Measurements from ENCODE around the gene GLI3. TPM values are rescaled to one million over a fixed set of nuclear protein-coding genes. Genes with fewer than 3 reads are reported as not detected.

GLI3 gene
- total and polyA plus RNA-seq, 10 of the 15 experiments (the other 5 are each of a cell fraction or from before 2014, with no cell fraction given): 0.01 TPM; not detected in 8

DNA sequence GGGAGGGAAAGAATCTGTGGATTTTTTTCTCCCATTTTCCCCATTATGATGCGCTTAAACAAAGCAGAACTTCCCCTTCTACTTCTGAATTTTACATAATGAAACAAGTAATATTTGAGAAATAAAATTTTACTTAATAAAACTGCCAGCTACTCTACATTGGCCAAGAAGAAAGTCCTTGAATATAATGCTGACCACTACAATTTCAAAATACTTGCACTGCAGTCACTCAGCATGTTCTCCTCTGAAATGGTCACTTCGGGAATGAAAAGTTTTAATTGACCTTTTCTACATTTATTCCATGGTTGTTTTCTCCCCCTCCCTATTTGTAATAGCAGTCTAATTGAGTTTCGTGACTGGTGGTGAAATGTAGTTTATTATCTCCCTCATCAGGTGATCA is 23.9 kb downstream of the GLI3 start:
- Histone ChIP-seq H2AFZ (ENCODE audit: control insufficient read depth, low read depth, low read length) (no peak overlapping the region), H3K79me2 (ENCODE audit: control insufficient read depth, insufficient read depth, low read length) (no peaks in the 10 kb centered on the region), H3K9ac (ENCODE audit: control insufficient read depth, insufficient read depth, low read length) (no peak overlapping the region), H4K20me1 (ENCODE audit: control insufficient read depth, insufficient read depth) (no peaks in the 10 kb centered on the region), H3K27me3 (replicated peaks in 1 of 2; ENCODE audit: control insufficient read depth in 2 of 2, insufficient read depth in 2 of 2, low read length in 1 of 2) (0 out of 4 replicates have a peak, but pooled peaks cover 0 to 2% of the 10 kb centered on the region in 2 experiments), H3K4me3 (no peak overlapping the region), H3K4me2 (ENCODE audit: control insufficient read depth, insufficient read depth) (no peak overlapping the region), H3K4me1 (ENCODE audit: control insufficient read depth, insufficient read depth, low read length) (no peaks in the 10 kb centered on the region), H3K9me3 (replicated peaks; ENCODE audit: control insufficient read depth, insufficient read depth, low read length) (no peaks in the 10 kb centered on the region), H3K36me3 (ENCODE audit: control insufficient read depth in 2 of 2, insufficient read depth in 2 of 2, low read length in 1 of 2) (no peaks in the 10 kb centered on the region), H3K27ac (ENCODE audit: control insufficient read depth, insufficient read depth) (no peak overlapping the region)
- ChIA-PET SMC1A (ENCODE audit: uncharacterized antibody, unreplicated experiment) (interaction anchor here (0.7 kb wide), 1 partner anchor 217 kb away, joined by 3 read pairs; no protein-coding TSS in a partner anchor), RAD21 (ENCODE audit: unreplicated experiment) (no interaction called here), POLR2A (no interaction called here), CTCF (no interaction called here)
- DNase-seq (ENCODE audit: low read depth, low spot score) (no peak), ATAC-seq (no peak), FAIRE-seq (no peak)
- TF ChIP-seq MEF2A (IDR thresholded peaks at IDR 0.05; ENCODE audit: insufficient read depth, low read depth, low read length) (no peak), ESRRA (IDR thresholded peaks at IDR 0.05; ENCODE audit: low read length) (no peak), HCFC1 (IDR thresholded peaks at IDR 0.05; ENCODE audit: low read length) (no peak), CBX3 (IDR thresholded peaks at IDR 0.05; ENCODE audit: borderline replicate concordance, low read depth) (no peak)
- no TSS peak for BruUV-seq (replicated peaks)
- 18% methylated on average over 3 of the region's 3 CpGs for WGBS (ENCODE audit: insufficient coverage, insufficient replicate concordance, low lambda C conversion rate, missing lambda C conversion rate)
- intact Hi-C loops (cut with micrococcal nuclease; ENCODE audit: unreplicated experiment): no loop called here
- in situ Hi-C loops (cut with MboI): no loop called here

DNA sequence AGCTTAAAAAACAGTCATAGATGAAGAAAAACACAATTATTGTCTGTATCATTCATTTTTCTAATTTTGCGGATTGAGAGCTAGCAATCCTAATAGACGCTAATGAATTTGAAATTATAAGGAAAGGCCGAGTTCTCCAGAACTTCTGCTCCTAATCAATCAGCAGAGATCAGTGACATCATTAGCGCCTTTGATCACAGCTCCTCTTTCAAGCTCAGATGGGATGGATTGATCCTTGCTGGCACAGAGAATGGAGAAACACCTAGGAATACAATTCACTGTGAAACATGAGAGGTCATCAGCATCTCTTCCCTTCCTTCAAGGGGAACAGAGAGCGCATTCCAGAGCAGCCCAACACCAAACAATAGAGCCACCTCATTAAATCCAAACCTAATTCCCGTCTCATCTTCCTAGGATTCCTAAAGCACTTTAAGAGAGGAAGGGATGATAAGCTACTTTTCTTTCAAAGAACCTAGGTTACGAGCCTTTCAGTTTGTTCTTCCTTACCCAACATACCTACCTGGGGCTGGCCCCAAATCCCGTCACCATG is 24.4 kb downstream of the GLI3 start:
- no peaks in the 10 kb centered on the region for H3K79me2 ChIP-seq (ENCODE audit: control insufficient read depth, insufficient read depth, low read length)
- no peak for TF ChIP-seq MEF2A (IDR thresholded peaks at IDR 0.05; ENCODE audit: insufficient read depth, low read depth, low read length)
- no peak for TF ChIP-seq CHD4 (IDR thresholded peaks at IDR 0.05)
- TF ChIP-seq EZH2 (IDR thresholded peaks at IDR 0.05; ENCODE audit: borderline replicate concordance, control insufficient read depth, low read depth, low read length): no peak
- no peak for TF ChIP-seq YY1 (IDR thresholded peaks at IDR 0.05; ENCODE audit: low read depth, low read length)
- no peak for TF ChIP-seq MXI1 (IDR thresholded peaks at IDR 0.05; ENCODE audit: low read depth, low read length)
- TF ChIP-seq ATF7 (IDR thresholded peaks at IDR 0.05; ENCODE audit: low read depth): no peak
- TF ChIP-seq, protein P1, sequence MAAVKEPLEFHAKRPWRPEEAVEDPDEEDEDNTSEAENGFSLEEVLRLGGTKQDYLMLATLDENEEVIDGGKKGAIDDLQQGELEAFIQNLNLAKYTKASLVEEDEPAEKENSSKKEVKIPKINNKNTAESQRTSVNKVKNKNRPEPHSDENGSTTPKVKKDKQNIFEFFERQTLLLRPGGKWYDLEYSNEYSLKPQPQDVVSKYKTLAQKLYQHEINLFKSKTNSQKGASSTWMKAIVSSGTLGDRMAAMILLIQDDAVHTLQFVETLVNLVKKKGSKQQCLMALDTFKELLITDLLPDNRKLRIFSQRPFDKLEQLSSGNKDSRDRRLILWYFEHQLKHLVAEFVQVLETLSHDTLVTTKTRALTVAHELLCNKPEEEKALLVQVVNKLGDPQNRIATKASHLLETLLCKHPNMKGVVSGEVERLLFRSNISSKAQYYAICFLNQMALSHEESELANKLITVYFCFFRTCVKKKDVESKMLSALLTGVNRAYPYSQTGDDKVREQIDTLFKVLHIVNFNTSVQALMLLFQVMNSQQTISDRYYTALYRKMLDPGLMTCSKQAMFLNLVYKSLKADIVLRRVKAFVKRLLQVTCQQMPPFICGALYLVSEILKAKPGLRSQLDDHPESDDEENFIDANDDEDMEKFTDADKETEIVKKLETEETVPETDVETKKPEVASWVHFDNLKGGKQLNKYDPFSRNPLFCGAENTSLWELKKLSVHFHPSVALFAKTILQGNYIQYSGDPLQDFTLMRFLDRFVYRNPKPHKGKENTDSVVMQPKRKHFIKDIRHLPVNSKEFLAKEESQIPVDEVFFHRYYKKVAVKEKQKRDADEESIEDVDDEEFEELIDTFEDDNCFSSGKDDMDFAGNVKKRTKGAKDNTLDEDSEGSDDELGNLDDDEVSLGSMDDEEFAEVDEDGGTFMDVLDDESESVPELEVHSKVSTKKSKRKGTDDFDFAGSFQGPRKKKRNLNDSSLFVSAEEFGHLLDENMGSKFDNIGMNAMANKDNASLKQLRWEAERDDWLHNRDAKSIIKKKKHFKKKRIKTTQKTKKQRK (IDR thresholded peaks at IDR 0.05; ENCODE audit: low read depth, low read length): no peak
- TF ChIP-seq SUPT20H (IDR thresholded peaks at IDR 0.05; ENCODE audit: borderline replicate concordance, control insufficient read depth, low read depth, low read length): no peak
- no peak for TF ChIP-seq TCF3 (IDR thresholded peaks at IDR 0.05; ENCODE audit: borderline replicate concordance, insufficient read depth, low read depth, low read length)
- no peak for TF ChIP-seq SUZ12 (IDR thresholded peaks at IDR 0.05; ENCODE audit: unreplicated experiment)
- TF ChIP-seq IKZF1 (conservative IDR thresholded peaks at IDR 0.05): no peak
- no peak overlapping the region for H3K4me2 ChIP-seq (ENCODE audit: control insufficient read depth, insufficient read depth)
- no peak overlapping the region for H3K4me3 ChIP-seq
- DNase-seq (ENCODE audit: low read depth, low spot score) (no peak), FAIRE-seq (no peak), ATAC-seq (no peak)
- no TSS peak for BruUV-seq (replicated peaks)
- ChIA-PET RAD21 (ENCODE audit: unreplicated experiment) (no interaction called here), SMC1A (ENCODE audit: uncharacterized antibody, unreplicated experiment) (interaction anchor here (0.7 kb wide), 1 partner anchor 217 kb away, joined by 3 read pairs; no protein-coding TSS in a partner anchor), CTCF (interaction anchor here (0.5 kb wide), 1 partner anchor 222 kb away, joined by 4 read pairs; no protein-coding TSS in a partner anchor), POLR2A (no interaction called here)
- H2AFZ ChIP-seq (ENCODE audit: control insufficient read depth, low read depth, low read length): no peak overlapping the region
- no peaks in the 10 kb centered on the region for H3K36me3 ChIP-seq (ENCODE audit: control insufficient read depth in 2 of 2, insufficient read depth in 2 of 2, low read length in 1 of 2)
- intact Hi-C loops (cut with micrococcal nuclease; ENCODE audit: unreplicated experiment): no loop called here
- no peaks in the 10 kb centered on the region for H3K9me3 ChIP-seq (replicated peaks; ENCODE audit: control insufficient read depth, insufficient read depth, low read length)
- no peak overlapping the region for H3K27ac ChIP-seq (ENCODE audit: control insufficient read depth, insufficient read depth)
- H3K27me3 ChIP-seq (replicated peaks in 1 of 2; ENCODE audit: control insufficient read depth in 2 of 2, insufficient read depth in 2 of 2, low read length in 1 of 2): 0 out of 4 replicates have a peak, but pooled peaks cover 0 to 2% of the 10 kb centered on the region in 2 experiments
- in situ Hi-C loops (cut with MboI): no loop called here
- H3K4me1 ChIP-seq (ENCODE audit: control insufficient read depth, insufficient read depth, low read length): no peaks in the 10 kb centered on the region
- no peak overlapping the region for H3K9ac ChIP-seq (ENCODE audit: control insufficient read depth, insufficient read depth, low read length)
- 28% methylated on average over 8 of the region's 8 CpGs for WGBS (ENCODE audit: insufficient coverage, insufficient replicate concordance, low lambda C conversion rate, missing lambda C conversion rate)
- no peaks in the 10 kb centered on the region for H4K20me1 ChIP-seq (ENCODE audit: control insufficient read depth, insufficient read depth)

Data from GM12878 (cell line).